RPMI8226 (cell line): ENCODE data around the gene CD160.
"Not testable (repeated sequence)": the region's sequence is repeated elsewhere in the genome, so short reads cannot be mapped to it uniquely, and the experiment has no call there.

Source experiments
- DNase-seq: peaks from one replicate; pipeline ENCODE4 v3.0.0-alpha.2; 2015

Gene CD160

DNA sequence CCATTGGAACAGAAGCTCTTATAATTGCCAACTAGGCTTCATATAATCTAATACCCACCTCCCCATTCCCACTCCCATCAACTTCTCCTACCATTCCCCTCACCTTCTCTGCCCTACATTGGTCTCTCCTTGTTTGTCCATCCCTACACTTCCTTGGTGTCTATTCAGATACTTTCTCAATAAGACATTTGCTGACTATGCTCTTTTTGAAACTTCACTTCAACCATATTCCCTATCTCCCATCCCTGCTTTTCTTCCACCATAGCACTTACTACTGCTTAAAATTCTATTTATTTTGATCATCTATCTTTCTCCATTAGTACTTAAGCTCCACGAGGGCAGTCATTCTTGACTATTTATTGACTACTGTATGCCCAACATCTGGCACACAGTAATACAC, 40.4 kb downstream of the CD160 start:
- DNase-seq = no peak

- not testable (repeated sequence) for DNase-seq
Measured at GRCh38 chr1:145760395-145760949, 41.2 kb downstream of the CD160 start.

DNA sequence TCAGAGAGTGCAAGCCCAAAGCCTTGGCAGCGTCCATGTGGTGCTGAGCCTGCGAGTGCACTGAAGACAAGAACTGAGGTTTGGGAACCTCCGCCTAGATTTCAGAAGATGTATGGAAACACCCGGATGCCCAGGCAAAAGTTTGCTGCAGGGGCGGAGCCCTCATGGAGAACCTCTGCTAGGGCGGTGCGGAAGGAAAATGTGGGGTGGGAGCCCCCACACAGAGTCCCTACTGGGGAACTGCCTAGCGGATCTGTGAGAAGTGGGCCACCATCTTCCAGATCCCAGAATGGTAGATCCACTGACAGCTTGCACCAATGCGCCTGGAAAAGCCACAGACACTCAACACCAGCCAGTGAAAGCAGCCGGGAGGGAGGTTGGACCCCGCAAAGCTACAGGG, 42.2 kb downstream of the CD160 start:
- not testable (repeated sequence) for DNase-seq

GRCh38 chr1:145762001-145762400, 42.7 kb downstream of the CD160 start:
- DNase-seq = not testable (repeated sequence)

- not testable (repeated sequence) for DNase-seq
Measured at GRCh38 chr1:145764231-145764940, 45.1 kb downstream of the CD160 start.

GRCh38 chr1:145765127-145765526, 45.8 kb downstream of the CD160 start:
- DNase-seq = not testable (repeated sequence)

- not testable (repeated sequence) for DNase-seq
Measured at GRCh38 chr1:145765585-145766360, 46.5 kb downstream of the CD160 start.

GRCh38 chr1:145766926-145767325, 47.6 kb downstream of the CD160 start:
- not testable (repeated sequence) for DNase-seq

DNA sequence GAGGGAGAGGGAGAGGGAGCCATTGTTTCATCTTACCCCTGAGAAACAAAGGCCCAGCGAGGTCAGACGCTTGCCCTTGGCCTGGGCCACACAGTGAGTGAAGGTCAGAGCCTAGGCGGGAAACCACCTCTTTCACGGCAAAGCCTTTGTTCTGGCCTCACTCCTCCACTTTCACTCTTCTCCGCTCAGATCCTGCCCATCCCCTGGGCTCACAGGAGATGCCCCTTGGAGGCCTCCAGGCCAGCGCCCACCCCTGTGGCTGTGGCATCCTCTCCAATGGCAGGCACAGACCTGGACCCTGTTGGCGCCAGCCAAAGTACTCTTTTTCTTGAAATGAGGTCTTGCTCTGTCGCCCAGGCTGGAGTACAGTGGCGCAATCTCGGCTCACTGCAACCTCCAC, 48.7 kb downstream of the CD160 start:
- DNase-seq = not testable (repeated sequence)

DNA sequence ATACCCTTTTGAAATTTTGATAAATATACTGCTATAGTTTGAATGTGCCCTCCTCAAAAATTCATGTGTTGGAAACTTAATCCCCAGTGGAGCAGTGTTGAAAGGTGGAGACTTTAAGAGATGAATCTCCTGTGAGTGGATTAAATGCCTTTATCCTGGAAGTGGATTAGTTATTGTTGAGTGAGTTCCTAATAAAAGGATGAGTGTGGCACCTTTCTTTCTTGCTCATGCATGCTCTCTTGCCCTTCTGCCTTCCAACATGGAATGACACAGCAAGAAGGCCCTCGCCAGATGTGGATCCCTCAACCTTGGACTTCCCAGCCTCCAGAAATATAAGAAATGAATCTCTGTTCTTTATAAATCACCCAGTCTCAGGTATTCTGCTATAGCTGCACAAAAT, 51.8 kb downstream of the CD160 start:
- DNase-seq = no peak

DNA sequence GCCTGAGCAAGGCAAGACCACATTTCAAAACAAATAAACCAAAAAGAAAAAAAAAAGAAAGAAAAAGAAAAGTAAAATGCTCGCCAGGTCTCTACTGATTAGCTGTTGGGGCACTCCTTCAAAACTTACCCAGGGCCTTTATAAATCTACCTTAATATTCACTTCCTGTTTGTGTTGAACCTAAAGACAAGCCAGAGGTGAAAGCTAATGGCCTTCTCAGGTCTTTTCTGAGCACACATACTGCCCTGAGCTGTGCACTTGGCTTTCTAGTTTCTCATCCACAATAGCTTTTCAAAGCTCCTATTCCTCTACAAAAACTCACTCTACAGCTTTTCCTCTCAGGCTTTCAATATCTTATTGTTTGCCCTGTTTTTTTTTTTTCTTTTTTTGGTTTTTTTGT, 54.1 kb downstream of the CD160 start:
- DNase-seq = no peak

DNA sequence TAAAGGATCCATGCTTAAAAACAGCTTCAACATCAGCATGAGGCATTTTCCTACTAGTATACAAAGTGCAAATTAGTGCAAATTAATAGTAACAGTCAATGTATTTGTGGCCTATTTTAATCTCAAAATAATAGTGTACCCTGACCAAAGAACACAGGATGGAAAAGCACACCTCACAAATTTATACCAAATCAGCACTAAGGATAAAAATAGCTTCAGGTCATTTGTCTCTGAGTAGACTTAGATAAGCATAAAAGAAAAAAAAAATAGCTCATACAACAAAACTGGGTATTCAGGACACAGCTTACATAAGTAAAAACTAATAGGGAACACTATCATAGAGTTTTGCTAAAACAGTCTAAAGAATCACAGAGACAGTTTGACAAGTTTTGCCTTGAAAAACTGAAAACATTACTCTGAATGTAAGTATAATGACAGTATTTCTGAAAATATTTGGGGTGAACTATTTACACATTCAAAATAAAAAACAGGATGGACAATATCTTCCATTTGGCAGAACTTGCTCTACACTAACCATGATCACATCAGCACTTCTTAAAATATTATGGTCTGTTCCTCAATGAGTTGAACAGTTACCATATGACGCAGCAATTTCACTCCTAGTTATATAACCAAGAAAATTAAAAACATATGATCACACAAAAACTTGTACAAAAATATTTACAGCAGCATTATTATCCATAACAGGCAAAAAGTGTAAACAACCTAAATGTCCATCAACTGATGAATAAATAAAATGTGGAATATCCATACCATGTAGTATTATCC, 58.3 kb downstream of the CD160 start:
- DNase-seq = peak; percentile 15

DNA sequence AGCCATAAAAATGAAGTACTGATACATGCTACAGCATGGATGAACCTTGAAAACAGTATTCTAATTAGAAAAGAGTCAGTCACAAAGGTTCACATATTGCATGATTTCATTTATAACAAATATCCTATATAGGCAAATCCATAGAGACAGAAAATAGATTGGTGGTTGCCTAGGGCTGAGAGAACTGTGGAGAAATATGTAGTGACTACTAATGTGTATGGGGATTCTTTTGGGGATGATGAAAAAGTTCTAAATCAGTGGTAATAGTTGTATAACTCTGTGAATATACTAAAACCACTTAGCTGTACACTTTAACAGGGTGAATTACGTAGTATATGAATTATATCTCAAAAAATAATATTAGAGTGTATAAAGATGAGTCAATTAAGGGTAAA, 58.8 kb downstream of the CD160 start:
- no peak for DNase-seq

- no peak for DNase-seq
Measured at GRCh38 chr1:145782272-145783099, 63.2 kb downstream of the CD160 start.

- DNase-seq = no peak
Measured at GRCh38 chr1:145784409-145784808, 65.1 kb downstream of the CD160 start.

DNA sequence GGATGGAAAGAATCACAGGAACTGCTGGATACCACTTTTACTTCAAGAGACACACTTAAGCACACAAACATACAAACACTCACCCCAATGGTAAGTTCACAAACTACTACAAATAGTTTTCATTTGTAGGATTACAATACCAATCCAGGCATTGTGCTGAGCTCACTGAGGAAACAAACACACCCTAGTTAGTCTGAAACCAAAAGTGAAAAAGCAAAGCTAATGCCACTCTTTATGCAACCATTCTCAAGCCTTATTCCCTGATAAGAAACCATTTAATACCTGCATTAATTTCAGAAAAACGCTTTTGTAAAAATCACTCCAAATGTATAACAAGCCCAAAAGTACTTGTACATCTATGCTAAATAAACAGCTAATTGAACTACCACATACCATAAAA, 66.2 kb downstream of the CD160 start:
- no peak for DNase-seq

- no peak for DNase-seq
Measured at GRCh38 chr1:145786271-145786670, 67.0 kb downstream of the CD160 start.

GRCh38 chr1:145788580-145788979, 69.3 kb downstream of the CD160 start:
- DNase-seq = no peak
